Measurements from ENCODE around the gene TRPC6. TPM values are rescaled to one million over a fixed set of nuclear protein-coding genes. Genes with fewer than 3 reads are reported as not detected.

TRPC6 gene
- not detected in 2 replicates for total RNA-seq (2014; rRNA removed)
- Bru-seq, nascent RNA = percentile 4 among the genes with signal in this experiment
- percentile 3 among the genes with signal in this experiment for BruChase-seq, experiment 1, labeled RNA remaining after a 6-hour chase
- percentile 2 among the genes with signal in this experiment for BruChase-seq, experiment 2, labeled RNA remaining after a 2-hour chase
- long read RNA-seq = 0 reads

GRCh38 chr11:101583251-101584128 lies at the start of gene TRPC6:
Gene TRPC6 (minus strand): TSS chr11:101584007. CDS start chr11:101583503, 504 bp downstream.
- H3K27ac ChIP-seq (ENCODE audit: low read length) = no peak within 1 kb of the TSS
- H3K4me1 ChIP-seq (ENCODE audit: insufficient read depth, low read length) = no peaks in the 10 kb centered on the region
- H3K9me2 ChIP-seq (replicated peaks; ENCODE audit: low read length) = no peaks in the 10 kb centered on the region
- no peaks in the 10 kb centered on the region for H3K9me3 ChIP-seq (ENCODE audit: low read length)
- ChIA-PET CTCF (no interaction called here), POLR2A (ENCODE audit: unreplicated experiment) (no interaction called here)
- intact Hi-C loops (cut with micrococcal nuclease) = loop anchor here (10.0 kb wide), 1 partner anchor 261 kb away; no protein-coding TSS in a partner anchor
- H3K9ac ChIP-seq (ENCODE audit: low read length) = no peak within 1 kb of the TSS
- H3K36me3 ChIP-seq (ENCODE audit: low read depth, low read length) = no peaks in the 10 kb centered on the region
- no peaks in the 10 kb centered on the region for H4K20me1 ChIP-seq (ENCODE audit: low read length)
- no peak for ATAC-seq
- TF ChIP-seq CTCF (conservative IDR thresholded peaks at IDR 0.05; ENCODE audit: low read depth, low read length) = no peak
- TF ChIP-seq EZH2phosphoT487 (IDR thresholded peaks at IDR 0.05; ENCODE audit: borderline replicate concordance, low read length) = no peak
- no peak for TF ChIP-seq EZH2 (IDR thresholded peaks at IDR 0.05; ENCODE audit: low read length, unreplicated experiment)
- H2AFZ ChIP-seq (ENCODE audit: low read length) = no peak within 1 kb of the TSS
- BruUV-seq (replicated peaks) = no TSS peak
- peaks cover 27% of the 10 kb centered on the region; the same call in 1 of the 2 replicates for H3K27me3 ChIP-seq (ENCODE audit: low read length)
- H3K79me2 ChIP-seq (ENCODE audit: low read length) = no peaks in the 10 kb centered on the region
- no peak for DNase-seq
- H3K4me2 ChIP-seq (ENCODE audit: low read length) = no peak within 1 kb of the TSS
- no peak within 1 kb of the TSS for H3K4me3 ChIP-seq (ENCODE audit: low read length)
- H3F3A ChIP-seq (ENCODE audit: low read length, unreplicated experiment) = no peaks in the 10 kb centered on the region

DNA sequence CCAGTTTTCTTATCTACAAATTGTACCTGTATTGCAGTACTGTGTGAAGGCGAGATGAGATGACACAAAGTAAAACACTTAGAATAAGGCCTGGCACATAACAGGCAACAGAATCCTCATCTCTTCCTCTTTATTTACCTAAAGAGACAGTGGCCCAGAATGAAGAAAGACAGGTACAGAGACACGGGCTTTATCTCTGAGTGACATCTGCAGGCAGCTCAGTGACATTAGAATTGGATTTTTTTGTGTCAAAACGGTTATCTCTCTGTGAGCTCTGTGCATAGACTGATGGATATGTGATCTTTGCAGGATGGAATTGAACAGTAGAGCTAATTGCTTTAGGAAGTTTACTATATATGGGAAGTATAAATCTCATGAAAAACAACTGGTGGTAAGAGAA lies 36.2 kb upstream of the TRPC6 start:
- CTCF ChIA-PET = no interaction called here

More for the DNA sequence above, 36.2 kb upstream of the TRPC6 start:
- H3K4me1 ChIP-seq (ENCODE audit: insufficient read depth, low read length) = peaks cover 18% of the 10 kb centered on the region
- H3K36me3 ChIP-seq (ENCODE audit: low read depth, low read length) = no peaks in the 10 kb centered on the region
- H3K9ac ChIP-seq (ENCODE audit: low read length) = no peak overlapping the region
- intact Hi-C loops (cut with micrococcal nuclease) = loop anchor here (5.0 to 10.0 kb wide), 2 partner anchors 102 to 145 kb away; no protein-coding TSS in a partner anchor
- ATAC-seq (no peak), DNase-seq (no peak)
- POLR2A ChIA-PET (ENCODE audit: unreplicated experiment) = no interaction called here
- no peaks in the 10 kb centered on the region for H3K79me2 ChIP-seq (ENCODE audit: low read length)
- H3F3A ChIP-seq (ENCODE audit: low read length, unreplicated experiment) = no peaks in the 10 kb centered on the region
- H3K27me3 ChIP-seq (ENCODE audit: low read length) = peaks cover under 1% of the 10 kb centered on the region; the same call in 1 of the 2 replicates
- no TSS peak for BruUV-seq (replicated peaks)
- no peak overlapping the region for H3K27ac ChIP-seq (ENCODE audit: low read length)
- H3K4me3 ChIP-seq (ENCODE audit: low read length) = no peak overlapping the region
- H2AFZ ChIP-seq (ENCODE audit: low read length) = no peak overlapping the region
- TF ChIP-seq CTCF (conservative IDR thresholded peaks at IDR 0.05; ENCODE audit: low read depth, low read length) (no peak), EZH2phosphoT487 (IDR thresholded peaks at IDR 0.05; ENCODE audit: borderline replicate concordance, low read length) (no peak), EZH2 (IDR thresholded peaks at IDR 0.05; ENCODE audit: low read length, unreplicated experiment) (no peak)
- no peaks in the 10 kb centered on the region for H3K9me2 ChIP-seq (replicated peaks; ENCODE audit: low read length)
- no peak overlapping the region for H3K4me2 ChIP-seq (ENCODE audit: low read length)
- no peaks in the 10 kb centered on the region for H4K20me1 ChIP-seq (ENCODE audit: low read length)
- no peaks in the 10 kb centered on the region for H3K9me3 ChIP-seq (ENCODE audit: low read length)

Data from PC-3 (cell line).